ENCODE measurements around the gene SKA2.

DNA sequence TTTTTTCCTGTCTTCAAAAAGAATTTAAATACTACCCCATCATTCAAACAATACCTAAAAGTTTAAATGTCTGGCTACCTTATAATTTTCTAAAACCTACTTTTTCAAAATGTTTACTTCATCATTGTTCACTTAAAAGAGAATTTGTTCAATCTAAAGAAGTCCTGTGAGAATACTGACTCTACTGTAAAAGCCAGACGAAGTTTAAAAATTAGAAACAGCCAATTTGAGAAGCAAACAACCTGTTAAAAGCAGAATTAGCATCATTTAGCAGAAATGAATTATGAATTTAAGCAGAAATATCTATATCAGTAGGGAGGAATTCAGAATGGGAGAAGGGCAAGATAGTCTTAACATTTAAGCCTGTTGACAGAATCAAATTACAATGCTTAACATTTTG lies 2.1 kb downstream of the SKA2 start:
- TF ChIP-seq, protein P1, sequence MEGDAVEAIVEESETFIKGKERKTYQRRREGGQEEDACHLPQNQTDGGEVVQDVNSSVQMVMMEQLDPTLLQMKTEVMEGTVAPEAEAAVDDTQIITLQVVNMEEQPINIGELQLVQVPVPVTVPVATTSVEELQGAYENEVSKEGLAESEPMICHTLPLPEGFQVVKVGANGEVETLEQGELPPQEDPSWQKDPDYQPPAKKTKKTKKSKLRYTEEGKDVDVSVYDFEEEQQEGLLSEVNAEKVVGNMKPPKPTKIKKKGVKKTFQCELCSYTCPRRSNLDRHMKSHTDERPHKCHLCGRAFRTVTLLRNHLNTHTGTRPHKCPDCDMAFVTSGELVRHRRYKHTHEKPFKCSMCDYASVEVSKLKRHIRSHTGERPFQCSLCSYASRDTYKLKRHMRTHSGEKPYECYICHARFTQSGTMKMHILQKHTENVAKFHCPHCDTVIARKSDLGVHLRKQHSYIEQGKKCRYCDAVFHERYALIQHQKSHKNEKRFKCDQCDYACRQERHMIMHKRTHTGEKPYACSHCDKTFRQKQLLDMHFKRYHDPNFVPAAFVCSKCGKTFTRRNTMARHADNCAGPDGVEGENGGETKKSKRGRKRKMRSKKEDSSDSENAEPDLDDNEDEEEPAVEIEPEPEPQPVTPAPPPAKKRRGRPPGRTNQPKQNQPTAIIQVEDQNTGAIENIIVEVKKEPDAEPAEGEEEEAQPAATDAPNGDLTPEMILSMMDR (IDR thresholded peaks at IDR 0.05 in 2 of 3, conservative IDR thresholded peaks at IDR 0.05 in 1 of 3; ENCODE audit: insufficient read depth in 2 of 3, low read depth in 1 of 3, low read length in 3 of 3), result no peak
- TF ChIP-seq TAL1 (IDR thresholded peaks at IDR 0.05), result no peak
- no peak for TF ChIP-seq TOE1 (IDR thresholded peaks at IDR 0.05; ENCODE audit: borderline replicate concordance)
- TF ChIP-seq TOE1 (CRISPR knock-in tag; IDR thresholded peaks at IDR 0.05; ENCODE audit: borderline replicate concordance, low read depth), result no peak
- TF ChIP-seq MYC (IDR thresholded peaks at IDR 0.05; ENCODE audit: low read depth, low read length), result no peak
- no peak for TF ChIP-seq MYC (CRISPR knock-in tag; IDR thresholded peaks at IDR 0.05; ENCODE audit: borderline replicate concordance, low read depth)
- TF ChIP-seq SMARCC2 (IDR thresholded peaks at IDR 0.05; ENCODE audit: low read depth), result no peak
- TF ChIP-seq, protein P2, sequence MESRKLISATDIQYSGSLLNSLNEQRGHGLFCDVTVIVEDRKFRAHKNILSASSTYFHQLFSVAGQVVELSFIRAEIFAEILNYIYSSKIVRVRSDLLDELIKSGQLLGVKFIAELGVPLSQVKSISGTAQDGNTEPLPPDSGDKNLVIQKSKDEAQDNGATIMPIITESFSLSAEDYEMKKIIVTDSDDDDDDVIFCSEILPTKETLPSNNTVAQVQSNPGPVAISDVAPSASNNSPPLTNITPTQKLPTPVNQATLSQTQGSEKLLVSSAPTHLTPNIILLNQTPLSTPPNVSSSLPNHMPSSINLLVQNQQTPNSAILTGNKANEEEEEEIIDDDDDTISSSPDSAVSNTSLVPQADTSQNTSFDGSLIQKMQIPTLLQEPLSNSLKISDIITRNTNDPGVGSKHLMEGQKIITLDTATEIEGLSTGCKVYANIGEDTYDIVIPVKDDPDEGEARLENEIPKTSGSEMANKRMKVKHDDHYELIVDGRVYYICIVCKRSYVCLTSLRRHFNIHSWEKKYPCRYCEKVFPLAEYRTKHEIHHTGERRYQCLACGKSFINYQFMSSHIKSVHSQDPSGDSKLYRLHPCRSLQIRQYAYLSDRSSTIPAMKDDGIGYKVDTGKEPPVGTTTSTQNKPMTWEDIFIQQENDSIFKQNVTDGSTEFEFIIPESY (CRISPR knock-in tag; IDR thresholded peaks at IDR 0.05), result no peak
- TF ChIP-seq SIN3A (IDR thresholded peaks at IDR 0.05; ENCODE audit: borderline replicate concordance in 2 of 2, control insufficient read depth in 1 of 2, low read depth in 2 of 2, low read length in 2 of 2), result no peak
- no peak for TF ChIP-seq POLR2A (conservative IDR thresholded peaks at IDR 0.05)
- TF ChIP-seq, protein P3, sequence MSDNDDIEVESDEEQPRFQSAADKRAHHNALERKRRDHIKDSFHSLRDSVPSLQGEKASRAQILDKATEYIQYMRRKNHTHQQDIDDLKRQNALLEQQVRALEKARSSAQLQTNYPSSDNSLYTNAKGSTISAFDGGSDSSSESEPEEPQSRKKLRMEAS (CRISPR knock-in tag; IDR thresholded peaks at IDR 0.05), result no peak
- TF ChIP-seq, protein P4, sequence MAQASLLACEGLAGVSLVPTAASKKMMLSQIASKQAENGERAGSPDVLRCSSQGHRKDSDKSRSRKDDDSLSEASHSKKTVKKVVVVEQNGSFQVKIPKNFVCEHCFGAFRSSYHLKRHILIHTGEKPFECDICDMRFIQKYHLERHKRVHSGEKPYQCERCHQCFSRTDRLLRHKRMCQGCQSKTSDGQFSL (CRISPR knock-in tag; IDR thresholded peaks at IDR 0.05), result no peak
- TF ChIP-seq, protein P4 (tag; IDR thresholded peaks at IDR 0.05), result no peak
- TF ChIP-seq EZH2 (IDR thresholded peaks at IDR 0.05; ENCODE audit: borderline replicate concordance, low read depth, low read length), result no peak
- TF ChIP-seq, protein P5, sequence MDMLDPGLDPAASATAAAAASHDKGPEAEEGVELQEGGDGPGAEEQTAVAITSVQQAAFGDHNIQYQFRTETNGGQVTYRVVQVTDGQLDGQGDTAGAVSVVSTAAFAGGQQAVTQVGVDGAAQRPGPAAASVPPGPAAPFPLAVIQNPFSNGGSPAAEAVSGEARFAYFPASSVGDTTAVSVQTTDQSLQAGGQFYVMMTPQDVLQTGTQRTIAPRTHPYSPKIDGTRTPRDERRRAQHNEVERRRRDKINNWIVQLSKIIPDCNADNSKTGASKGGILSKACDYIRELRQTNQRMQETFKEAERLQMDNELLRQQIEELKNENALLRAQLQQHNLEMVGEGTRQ (CRISPR knock-in tag; IDR thresholded peaks at IDR 0.05), result no peak

Measured in K562 (cell line).